ENCODE data around the gene CTNS.

Gene CTNS

GRCh38 chr17:3663102-3664011, 26.8 kb downstream of the CTNS start:
- no peaks in the 10 kb centered on the region for H3K9me3 ChIP-seq (ENCODE audit: control insufficient read depth, insufficient read depth, low read depth, low read length)
- peaks cover 0 to 47% of the 10 kb centered on the region in 2 experiments; a peak in 1 of 3 replicates for H3K36me3 ChIP-seq (ENCODE audit: control insufficient read depth in 2 of 2, insufficient read depth in 1 of 2, low read length in 2 of 2)
- H3K4me1 ChIP-seq (ENCODE audit: control insufficient read depth, insufficient read depth, low read length), result 0 out of 2 replicates have a peak, but pooled peaks cover 3% of the 10 kb centered on the region
- CTCF ChIA-PET, result interaction anchor here (1.4 kb wide), 1 partner anchor 16 kb away, joined by 4 read pairs; no protein-coding TSS in a partner anchor
- POLR2A ChIA-PET, result interaction anchor here (1.5 to 2.1 kb wide), 2 partner anchors 14 to 27 kb away, joined by 4 to 13 read pairs; partner anchors contain the start of genes CTNS and SHPK
- H3K4me3 ChIP-seq (ENCODE audit: low read depth, low read length), result no peak overlapping the region
- TF ChIP-seq ZNF837 (tag by site-specific recombination; IDR thresholded peaks at IDR 0.05), result no peak
- no peak overlapping the region for H3K27ac ChIP-seq (ENCODE audit: extremely low read depth, low read depth, low read length)

- ChIA-PET POLR2A (interaction anchor here (4.4 kb wide), 1 partner anchor 29 kb away, joined by 75 read pairs; the partner anchor contains the start of genes CTNS and SHPK), CTCF (no interaction called here)
- TF ChIP-seq ZNF560 (tag by site-specific recombination; IDR thresholded peaks at IDR 0.05; ENCODE audit: borderline replicate concordance), result no peak
- no peak for TF ChIP-seq ZNF426 (tag by site-specific recombination; IDR thresholded peaks at IDR 0.05)
- Histone ChIP-seq H3K9me3 (ENCODE audit: control insufficient read depth, insufficient read depth, low read depth, low read length) (no peaks in the 10 kb centered on the region), H3K27ac (ENCODE audit: extremely low read depth, low read depth, low read length) (no peak overlapping the region), H3K4me1 (ENCODE audit: control insufficient read depth, insufficient read depth, low read length) (peaks cover 8% of the 10 kb centered on the region; the same call in 1 of the 2 replicates), H3K36me3 (ENCODE audit: control insufficient read depth in 2 of 2, insufficient read depth in 1 of 2, low read length in 2 of 2) (peaks cover under 1 to 45% of the 10 kb centered on the region in 2 experiments; a peak in 2 of 3 replicates), H3K4me3 (ENCODE audit: low read depth, low read length) (no peak overlapping the region)
These were observed 29.3 kb downstream of the CTNS start for GRCh38 chr17:3665834-3666233.

DNA sequence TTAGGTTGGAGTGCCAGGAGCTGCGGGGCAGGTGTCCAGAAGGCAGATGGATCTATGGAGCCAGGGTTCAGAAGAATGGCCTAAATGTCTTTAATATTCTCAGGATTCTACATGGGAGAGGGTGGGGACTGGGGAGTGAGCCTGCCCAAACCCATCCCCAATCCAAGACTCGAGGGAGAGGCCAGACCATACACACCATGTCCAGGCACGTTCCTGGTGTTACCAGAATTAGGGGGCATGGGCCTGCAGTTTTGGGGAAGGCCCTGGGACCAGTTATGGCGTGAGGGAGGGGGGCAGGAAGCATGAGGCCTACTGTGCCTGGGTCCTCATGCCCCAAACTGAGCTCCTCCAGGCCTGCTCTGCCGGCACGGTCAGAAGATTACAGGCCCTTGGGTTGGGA, 30.0 kb downstream of the CTNS start:
- Histone ChIP-seq H3K36me3 (ENCODE audit: control insufficient read depth in 2 of 2, insufficient read depth in 1 of 2, low read length in 2 of 2) (peaks cover 7 to 39% of the 10 kb centered on the region in 2 experiments; a peak in 2 of 3 replicates), H3K4me3 (ENCODE audit: low read depth, low read length) (no peak overlapping the region), H3K9me3 (ENCODE audit: control insufficient read depth, insufficient read depth, low read depth, low read length) (no peaks in the 10 kb centered on the region), H3K27ac (ENCODE audit: extremely low read depth, low read depth, low read length) (no peak overlapping the region), H3K4me1 (ENCODE audit: control insufficient read depth, insufficient read depth, low read length) (peaks cover 8% of the 10 kb centered on the region; the same call in 1 of the 2 replicates)
- POLR2A ChIA-PET, result interaction anchor here (0.7 to 4.4 kb wide), 4 partner anchors 8 to 81 kb away, joined by 3 to 75 read pairs (median 22); partner anchors contain the start of genes CTNS, HASPIN and SHPK
- CTCF ChIA-PET, result interaction anchor here (0.9 to 1.8 kb wide), 3 partner anchors 19 to 161 kb away, joined by 3 to 8 read pairs (median 3); no protein-coding TSS in a partner anchor
- TF ChIP-seq ZNF548 (tag by site-specific recombination; IDR thresholded peaks at IDR 0.05) (no peak), KLF1 (tag by site-specific recombination; IDR thresholded peaks at IDR 0.05) (no peak), OSR2 (tag by site-specific recombination; IDR thresholded peaks at IDR 0.05) (no peak), ZNF747 (tag by site-specific recombination; IDR thresholded peaks at IDR 0.05) (no peak), ZNF398 (tag by site-specific recombination; IDR thresholded peaks at IDR 0.05) (no peak), EGR2 (tag by site-specific recombination; IDR thresholded peaks at IDR 0.05; ENCODE audit: low read depth) (no peak), TCF7L2 (IDR thresholded peaks at IDR 0.05; ENCODE audit: borderline replicate concordance, low read depth, low read length) (no peak), KLF10 (tag by site-specific recombination; IDR thresholded peaks at IDR 0.05) (no peak), ZNF426 (tag by site-specific recombination; IDR thresholded peaks at IDR 0.05) (no peak), SCRT2 (tag by site-specific recombination; IDR thresholded peaks at IDR 0.05) (no peak), ZNF311 (tag by site-specific recombination; IDR thresholded peaks at IDR 0.05; ENCODE audit: borderline replicate concordance) (no peak), ZNF768 (tag by site-specific recombination; IDR thresholded peaks at IDR 0.05) (no peak), REST (tag by site-specific recombination; IDR thresholded peaks at IDR 0.05) (no peak)
- TF ChIP-seq, protein P1, sequence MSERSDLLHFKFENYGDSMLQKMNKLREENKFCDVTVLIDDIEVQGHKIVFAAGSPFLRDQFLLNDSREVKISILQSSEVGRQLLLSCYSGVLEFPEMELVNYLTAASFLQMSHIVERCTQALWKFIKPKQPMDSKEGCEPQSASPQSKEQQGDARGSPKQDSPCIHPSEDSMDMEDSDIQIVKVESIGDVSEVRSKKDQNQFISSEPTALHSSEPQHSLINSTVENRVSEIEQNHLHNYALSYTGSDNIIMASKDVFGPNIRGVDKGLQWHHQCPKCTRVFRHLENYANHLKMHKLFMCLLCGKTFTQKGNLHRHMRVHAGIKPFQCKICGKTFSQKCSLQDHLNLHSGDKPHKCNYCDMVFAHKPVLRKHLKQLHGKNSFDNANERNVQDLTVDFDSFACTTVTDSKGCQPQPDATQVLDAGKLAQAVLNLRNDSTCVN (tag by site-specific recombination; optimal IDR thresholded peaks at IDR 0.05), result no peak
- TF ChIP-seq, protein P2, sequence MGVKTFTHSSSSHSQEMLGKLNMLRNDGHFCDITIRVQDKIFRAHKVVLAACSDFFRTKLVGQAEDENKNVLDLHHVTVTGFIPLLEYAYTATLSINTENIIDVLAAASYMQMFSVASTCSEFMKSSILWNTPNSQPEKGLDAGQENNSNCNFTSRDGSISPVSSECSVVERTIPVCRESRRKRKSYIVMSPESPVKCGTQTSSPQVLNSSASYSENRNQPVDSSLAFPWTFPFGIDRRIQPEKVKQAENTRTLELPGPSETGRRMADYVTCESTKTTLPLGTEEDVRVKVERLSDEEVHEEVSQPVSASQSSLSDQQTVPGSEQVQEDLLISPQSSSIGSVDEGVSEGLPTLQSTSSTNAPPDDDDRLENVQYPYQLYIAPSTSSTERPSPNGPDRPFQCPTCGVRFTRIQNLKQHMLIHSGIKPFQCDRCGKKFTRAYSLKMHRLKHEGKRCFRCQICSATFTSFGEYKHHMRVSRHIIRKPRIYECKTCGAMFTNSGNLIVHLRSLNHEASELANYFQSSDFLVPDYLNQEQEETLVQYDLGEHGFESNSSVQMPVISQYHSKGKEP (tag by site-specific recombination; IDR thresholded peaks at IDR 0.05), result no peak

Data from HEK293 (cell line).